Smooth muscle cell of the brain vasculature (primary cell): Measurements from ENCODE around the gene SDHC.
"Not testable (repeated sequence)": the region's sequence is repeated elsewhere in the genome, so short reads cannot be mapped to it uniquely, and the experiment has no call there.

Experiments
- DNase-seq: peaks from one replicate; pipeline ENCODE4 v3.0.0-alpha.2; 2012; ENCODE audit warnings: low read depth, low spot score

Gene SDHC

DNA sequence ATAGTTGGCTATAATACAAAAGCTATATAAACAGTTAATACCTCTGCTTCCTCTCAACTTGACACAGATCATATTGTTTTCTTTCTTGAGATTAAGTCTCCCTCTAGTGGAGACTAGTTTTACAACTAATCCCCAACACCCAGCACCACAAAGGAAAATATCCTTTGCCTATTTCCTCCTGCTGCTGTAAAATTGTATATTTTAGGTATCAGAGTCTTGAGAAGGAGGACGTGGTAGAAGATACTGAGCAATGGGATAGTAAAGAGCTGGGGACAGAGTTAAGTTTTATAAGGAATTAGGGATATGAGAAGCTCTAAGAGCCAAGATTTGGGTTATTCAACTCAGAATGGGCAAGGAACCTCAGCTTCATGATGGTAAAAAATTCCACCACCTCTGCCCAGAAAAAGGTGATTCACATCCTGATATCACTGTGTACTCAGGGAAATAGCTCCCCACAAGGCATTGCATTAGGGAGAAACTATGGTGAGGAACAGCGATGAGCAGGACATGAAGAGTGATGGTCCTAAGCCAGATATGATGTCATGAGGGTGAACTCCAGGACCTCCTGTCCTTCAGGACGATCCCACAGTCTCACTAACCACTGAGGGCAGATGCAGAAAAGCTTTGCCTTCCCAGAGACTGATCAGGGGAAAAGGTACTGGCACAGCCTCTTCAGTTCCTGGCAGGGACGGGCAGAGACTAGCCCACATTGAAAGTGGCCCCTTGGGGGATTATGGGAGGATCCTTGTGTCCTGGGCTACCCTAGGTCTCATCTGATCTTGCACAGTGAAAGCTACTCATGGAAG lies 68.2 kb downstream of the SDHC start:
- peak; percentile 31 for DNase-seq

DNA sequence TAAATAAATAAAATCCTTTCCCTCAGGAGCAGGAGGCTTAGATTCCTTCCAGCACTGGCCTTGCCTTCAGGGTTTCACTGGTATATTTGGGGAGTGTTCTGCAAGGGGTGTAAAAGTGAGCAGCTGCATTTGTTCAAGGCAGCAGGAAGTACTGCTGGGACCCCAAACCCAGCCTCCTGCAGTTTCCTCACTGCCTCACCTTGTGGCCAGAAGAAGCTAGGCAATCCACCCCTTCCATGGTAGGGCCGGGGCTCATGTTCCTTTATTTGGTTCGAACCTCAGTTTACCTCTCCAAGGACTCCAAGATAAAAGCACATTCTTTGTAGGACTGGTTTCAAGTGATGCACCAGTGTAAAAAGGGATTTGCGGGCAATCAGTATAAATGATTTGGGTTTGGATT lies 74.5 kb downstream of the SDHC start:
- no peak for DNase-seq

DNA sequence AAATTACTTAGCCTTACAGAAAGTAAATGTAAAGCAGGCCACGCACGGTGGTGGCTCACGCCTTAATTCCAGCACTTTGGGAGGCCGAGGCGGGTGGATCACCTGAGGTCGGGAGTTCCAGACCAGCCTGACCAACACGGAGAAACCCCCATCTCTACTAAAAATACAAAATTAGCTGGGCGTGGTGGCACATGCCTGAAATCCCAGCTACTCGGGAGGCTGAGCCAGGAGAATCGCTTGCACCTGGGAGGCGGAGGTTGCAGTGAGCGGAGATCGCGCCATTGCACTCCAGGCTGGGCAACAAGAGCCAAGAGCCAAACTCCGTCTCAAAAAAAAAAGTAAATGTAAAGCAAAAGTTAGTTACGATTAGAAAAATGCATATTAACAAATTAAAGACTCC lies 75.0 kb downstream of the SDHC start:
- not testable (repeated sequence) for DNase-seq

DNA sequence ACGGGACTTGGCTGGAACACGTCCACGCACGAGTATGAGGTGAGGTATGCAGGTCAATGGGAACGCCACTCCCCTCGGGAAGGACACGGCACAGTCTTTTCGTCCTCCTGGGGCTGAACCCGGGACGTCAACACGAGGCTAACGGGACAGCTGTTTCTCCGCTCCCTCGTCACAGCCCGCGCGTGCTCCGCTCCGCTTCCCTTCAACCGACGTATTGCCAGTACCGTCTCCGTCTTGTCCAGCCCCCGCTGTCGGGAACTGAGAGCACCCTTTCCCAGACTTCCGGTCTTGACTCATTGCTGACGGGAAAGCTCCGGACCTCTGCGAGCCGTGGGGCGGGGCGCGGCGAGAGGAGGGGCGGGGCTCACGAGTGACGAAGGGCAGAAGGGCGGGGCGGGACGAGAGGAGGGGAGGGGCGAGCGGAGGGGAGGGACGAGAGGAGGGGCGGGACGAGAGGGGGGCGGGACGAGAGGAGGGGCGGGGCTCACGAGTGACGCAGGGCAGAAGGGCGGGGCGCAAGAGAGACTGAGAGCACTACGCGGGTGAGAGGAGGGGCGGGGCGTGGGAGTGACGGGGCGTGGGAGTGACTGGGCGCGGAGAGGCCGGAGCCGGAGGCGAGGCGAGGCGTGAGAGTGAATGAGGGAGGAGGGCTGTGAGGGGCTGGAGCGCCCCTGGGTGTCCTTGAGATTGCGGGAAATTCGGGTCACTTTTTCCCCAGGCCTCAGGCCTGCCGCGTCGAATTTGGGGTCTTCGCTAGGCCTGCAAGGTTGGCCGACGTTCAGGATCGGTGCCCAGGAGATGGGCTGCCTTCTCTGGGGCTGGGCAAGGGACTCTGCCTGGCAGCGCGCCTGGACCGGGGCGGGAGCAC lies 75.7 kb downstream of the SDHC start:
- DNase-seq = peak; percentile 90

DNA sequence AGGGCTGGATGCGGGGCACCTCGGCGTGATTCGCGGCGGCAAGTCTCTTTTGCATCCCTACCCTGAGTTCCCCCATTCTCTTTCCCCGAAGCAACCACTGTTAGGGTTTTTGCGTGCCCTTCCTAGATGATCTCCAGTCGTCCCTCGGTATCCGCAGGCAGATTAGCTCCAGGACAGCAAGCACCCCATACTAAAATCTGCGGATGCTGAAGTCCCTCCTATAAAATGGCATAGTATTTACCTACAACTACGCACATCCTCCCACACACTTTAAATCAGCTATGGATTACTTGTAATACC lies 76.3 kb downstream of the SDHC start:
- no peak for DNase-seq

DNA sequence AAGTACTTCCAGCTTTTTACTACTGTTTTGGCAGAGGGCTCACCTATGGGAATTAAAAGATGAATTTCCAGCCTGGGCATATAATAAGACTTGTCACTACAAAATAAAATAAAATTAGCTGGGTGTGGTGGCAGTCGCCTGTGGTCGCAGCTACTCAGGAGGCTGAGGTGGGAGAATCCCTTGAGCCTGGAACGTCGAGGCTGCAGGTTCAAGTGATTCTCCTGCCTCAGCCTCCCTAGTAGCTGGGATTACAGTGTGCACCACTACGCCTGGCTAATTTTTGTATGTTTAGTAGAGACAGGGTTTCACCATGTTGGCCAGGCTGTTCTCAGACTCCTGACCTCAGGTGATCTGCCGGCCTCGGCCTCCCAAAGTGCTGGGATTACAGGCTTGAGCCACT lies 77.0 kb downstream of the SDHC start:
- DNase-seq = not testable (repeated sequence)

DNA sequence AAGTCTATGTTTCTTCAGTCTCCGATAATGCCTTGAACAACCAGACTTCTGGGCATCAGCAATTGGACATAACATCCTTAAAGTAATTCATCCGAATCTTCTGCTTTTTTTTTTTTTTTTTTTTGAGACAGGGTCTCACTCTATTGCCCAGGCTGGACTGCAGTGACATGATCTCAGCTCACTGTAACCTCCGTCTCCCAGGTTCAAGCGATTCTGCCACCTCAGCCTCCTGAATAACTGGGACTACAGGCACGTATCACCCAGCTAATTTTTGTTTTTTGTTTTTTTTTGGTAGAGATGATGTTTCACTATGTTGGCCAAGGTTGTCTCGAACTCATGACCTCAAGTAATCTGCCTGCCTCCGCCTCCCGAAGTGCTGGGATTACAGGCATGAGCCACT lies 77.4 kb downstream of the SDHC start:
- DNase-seq = no peak

DNA sequence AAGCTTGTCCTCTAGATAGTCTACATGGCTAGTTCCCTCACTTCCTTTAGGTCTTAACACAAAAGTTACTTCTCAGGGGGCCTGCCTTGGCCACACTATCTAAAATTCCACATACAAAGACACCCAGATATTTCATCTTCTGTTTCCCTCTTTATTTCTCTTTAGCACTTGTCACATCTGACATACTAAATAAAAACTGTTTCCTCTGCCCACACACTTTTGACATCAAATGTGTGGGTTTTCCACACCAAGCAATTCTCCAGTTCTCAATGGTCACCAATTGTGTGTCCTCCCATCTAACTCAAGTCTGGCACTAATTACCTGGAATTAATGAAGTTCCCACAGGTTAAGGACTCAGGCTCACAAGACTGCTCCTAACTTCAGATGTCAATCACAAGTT lies 79.0 kb downstream of the SDHC start:
- no peak for DNase-seq

DNA sequence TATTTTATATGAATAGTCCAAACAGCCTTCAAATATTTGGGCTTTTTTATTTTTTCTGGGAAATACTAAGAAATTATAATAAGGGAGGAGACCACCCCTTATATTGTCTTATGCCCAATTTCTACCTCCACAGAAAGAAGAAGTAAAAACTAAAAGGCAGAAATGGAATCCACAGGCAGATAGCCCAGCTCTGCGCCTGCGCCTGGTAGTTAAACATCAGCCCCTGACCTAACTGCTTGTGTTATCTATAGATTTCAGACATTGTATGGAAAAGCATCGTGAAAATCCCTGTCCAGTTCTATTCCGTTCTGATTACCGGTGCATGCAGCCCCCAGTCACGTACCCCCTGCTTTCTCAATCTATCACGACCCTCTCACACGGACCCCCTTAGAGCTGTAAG lies 82.9 kb downstream of the SDHC start:
- not testable (repeated sequence) for DNase-seq

DNA sequence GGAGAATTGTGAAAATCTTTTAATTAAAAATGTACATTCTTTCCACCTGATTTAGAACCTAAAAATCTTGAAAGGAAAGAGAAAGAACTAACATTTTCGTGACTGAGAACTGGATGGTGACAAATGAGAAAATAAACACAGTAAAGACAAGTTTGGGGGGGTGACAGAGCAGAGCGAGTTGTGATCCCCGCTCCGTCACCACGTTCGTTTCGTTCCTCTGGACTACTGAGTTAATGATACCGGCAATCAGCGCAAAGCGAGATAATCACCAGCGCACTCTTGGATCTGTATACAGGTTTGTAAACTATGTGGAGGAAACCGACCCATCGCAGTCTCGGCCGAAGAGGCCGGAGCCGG lies 84.7 kb downstream of the SDHC start:
- DNase-seq = no peak

DNA sequence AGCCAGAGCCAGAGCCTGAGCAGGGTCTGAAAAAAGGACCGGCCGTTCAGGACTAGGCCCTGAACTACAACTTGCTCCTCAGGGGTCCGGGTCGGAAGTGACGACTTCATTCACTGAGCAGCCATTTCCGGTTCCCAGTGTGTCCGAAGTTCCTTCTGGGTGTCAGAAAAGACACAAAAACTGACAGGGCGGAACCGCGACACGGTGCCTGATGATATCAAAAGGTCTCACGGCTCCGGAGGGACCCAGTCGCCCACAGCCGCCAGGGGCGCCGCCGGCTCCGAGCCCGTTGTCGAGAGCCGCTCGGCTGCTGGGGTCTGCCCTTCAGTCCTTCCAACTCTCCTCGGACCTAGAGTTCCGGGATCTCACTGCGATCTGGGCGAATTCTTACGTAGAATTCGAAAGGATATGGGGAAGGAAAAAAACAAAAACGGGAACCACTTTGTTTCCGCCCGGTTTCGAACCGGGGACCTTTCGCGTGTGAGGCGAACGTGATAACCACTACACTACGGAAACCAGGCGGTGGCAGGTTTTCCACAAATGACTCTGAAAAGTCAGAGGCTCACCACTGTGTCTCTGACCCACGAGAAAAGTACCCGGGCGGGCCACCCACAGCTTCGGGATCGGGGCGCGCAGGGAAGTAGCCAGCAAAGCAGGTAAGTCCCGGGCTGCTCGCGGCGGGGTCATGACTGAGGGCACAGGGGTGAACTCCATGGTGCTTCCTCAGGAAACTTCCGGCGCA lies 85.2 kb downstream of the SDHC start:
- peak; percentile 68 for DNase-seq

DNA sequence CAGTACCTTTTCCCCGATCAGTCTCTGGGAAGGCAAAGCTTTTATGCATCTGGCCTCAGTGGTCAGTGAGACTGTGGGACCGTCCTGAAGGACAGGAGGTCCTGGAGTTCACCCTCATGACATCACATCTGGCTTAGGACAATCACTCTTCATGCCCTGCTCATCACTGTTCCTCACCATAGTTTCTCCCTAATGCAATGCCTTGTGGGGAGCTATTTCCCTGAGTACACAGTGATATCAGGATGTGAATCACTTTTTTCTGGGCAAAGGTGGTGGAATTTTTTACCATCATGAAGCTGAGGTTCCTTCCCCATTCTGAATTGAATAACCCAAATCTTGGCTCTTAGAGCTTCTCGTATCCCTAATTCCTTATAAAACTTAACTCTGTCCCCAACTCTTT lies 88.3 kb downstream of the SDHC start:
- DNase-seq = no peak

DNA sequence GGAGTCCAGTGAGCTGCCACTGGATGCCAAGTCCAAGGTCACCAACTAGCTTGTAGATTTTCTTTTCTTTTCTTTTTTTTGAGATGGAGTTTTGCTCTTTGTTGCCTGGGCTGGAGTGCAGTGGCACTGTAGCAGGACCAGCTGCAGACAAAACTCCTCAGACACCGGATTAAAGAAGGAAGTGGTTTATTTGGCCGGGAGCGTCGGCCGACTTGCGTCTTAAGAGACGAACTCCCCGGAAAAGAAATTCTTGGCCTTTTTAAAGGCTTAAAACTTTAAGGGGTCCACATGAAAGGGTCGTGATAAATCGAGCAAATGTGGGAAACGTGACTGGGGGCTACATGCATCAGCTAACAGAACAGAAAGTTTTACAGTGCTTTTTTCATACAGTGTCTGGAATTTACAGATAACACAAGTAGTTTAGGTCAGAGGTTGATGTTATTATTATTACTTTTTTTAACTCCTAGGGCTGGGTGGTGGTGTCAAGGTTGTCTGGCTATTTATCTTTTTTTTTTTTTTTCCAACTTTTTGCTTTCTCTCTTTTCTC lies 89.9 kb downstream of the SDHC start:
- DNase-seq = no peak

DNA sequence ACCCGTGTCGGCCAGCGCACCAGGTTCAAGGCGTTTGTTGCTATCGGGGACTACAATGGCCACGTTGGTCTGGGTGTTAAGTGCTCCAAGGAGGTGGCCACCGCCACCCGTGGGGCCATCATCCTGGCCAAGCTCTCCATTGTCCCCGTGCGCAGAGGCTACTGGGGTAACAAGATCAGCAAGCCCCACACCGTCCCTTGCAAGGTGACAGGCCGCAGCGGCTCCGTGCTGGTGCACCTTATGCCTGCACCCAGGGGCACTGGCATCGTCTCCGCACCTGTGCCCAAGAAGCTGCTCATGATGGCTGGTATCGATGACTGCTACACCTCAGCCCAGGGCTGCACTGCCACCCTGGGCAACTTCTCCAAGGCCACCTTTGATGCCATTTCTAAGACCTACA lies 92.4 kb downstream of the SDHC start:
- not testable (repeated sequence) for DNase-seq

DNA sequence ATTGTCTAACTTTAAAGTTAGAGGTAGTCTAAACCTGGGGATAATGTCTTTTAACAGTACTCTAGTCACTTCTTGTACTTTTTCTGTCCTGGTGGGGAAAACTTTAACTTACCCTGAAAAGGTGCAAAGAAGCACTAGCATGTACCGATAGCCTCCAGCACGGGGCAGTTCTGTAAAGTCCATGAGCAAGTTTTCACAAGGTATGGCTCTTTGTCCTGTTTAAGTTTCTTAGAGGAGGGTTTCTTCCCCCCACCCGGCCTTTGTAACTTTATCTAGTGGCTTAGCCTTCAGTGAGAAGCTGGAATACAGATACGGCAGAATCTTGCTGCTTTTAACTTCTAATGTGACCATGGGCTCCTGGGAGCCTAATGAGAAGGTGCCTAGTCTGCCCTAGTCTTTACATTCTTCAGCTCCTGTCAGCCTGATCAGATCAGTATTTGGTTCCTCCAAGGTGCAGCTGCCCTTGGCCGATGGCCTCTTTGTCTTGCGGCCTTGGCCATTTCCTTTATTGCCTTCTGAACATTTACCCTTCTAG lies 93.3 kb downstream of the SDHC start:
- no peak for DNase-seq

DNA sequence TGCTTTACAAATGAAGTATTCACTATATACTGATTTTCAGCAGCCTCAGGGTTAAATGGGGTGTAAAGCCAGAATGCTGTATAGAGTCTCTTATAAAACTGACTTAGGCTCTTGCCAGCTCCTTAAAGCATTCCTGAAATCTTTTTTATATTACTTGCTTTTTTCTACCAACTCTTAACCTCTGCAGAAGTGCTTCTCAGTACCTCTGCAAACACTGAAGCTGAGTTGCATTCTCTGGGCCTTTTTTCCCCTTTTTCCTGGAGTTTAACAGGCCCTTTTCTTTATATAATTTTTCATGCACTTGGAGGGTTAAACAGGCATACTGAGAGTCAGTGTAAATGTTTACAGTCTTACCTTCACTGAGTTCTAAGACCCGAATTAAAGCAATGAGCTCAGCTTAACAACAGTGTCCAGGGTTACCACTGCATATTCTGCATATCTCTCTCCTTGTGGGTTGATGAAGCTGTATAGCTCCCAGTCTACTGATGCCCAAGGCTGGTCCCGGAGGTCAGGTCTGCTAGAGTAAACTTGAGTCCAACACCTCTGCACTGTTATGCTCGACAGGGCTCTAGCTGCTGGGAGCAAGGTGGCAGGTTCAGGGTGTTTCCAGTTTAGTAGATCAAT lies 94.4 kb downstream of the SDHC start:
- no peak for DNase-seq

DNA sequence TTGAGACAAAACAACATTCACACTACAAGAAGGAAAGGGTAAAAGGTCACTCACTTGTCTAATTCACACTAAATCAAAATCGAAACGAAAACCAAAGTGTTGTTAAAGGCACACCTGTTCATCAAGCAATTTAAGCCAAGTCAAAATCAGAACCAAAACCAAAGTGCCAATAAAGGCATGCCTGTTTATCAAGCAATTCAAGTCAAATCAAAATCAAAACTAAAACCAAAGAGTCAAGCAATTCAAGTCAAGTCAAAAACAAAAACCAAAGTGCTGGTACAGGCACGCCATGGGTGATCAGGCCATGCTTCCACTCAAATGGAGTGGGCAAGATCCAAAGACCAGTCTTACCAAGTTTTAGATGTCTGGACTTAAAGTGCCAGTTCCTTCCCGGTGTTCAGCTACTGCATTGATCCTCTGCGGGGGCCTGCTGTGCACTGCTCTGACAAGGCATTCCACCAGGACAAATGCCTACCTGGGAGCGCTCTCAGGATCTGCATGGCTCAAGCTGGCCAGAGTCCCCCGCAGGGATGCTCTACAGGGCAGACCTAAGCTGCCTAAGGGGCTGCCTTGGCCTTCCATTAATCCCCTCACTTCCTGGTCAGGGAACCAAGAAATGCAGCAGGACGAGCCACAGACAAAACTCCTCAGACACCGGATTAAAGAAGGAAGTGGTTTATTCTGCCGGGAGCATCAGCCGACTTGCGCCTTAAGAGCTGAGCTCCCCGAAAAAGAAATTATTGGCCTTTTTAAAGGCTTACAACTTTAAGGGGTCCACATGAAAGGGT lies 95.9 kb downstream of the SDHC start:
- not testable (repeated sequence) for DNase-seq

DNA sequence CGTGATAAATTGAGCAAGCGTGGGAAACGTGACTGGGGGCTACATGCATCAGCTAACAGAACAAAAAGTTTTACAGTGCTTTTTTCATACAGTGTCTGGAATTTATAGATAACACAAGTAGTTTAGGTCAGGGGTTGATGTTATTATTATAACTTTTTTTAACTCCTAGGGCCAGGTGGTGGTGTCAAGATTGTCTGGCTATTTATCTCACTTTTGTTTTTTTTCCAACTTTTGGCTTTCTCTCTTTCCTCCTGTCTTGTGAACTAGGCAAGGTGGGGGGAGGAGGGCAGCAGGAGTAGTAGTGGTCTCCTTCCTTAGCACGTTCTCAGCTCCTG lies 96.4 kb downstream of the SDHC start:
- not testable (repeated sequence) for DNase-seq
